Stimulated activated CD4-positive, alpha-beta T cell treated with anti-CD3 and anti-CD28 coated beads, Interleukin-4, amount 100 ng/mL, for 1 hour (primary cell): ENCODE results near the gene SENP1.

Source experiments
- DNase-seq: peaks from one replicate; pipeline ENCODE4 v3.0.0-alpha.2; 2020

The SENP1 gene

GRCh38 chr12:48032597-48032996, 73.3 kb downstream of the SENP1 start:
- no peak for DNase-seq

GRCh38 chr12:48031135-48031960, 74.5 kb downstream of the SENP1 start:
- no peak for DNase-seq

GRCh38 chr12:48030173-48030650, 75.7 kb downstream of the SENP1 start:
- no peak for DNase-seq

- no peak for DNase-seq
These were observed 76.2 kb downstream of the SENP1 start for GRCh38 chr12:48029491-48030172.

GRCh38 chr12:48028541-48029431, 77.1 kb downstream of the SENP1 start:
- DNase-seq, result no peak

GRCh38 chr12:48027183-48028002, 78.5 kb downstream of the SENP1 start:
- DNase-seq, result no peak

- no peak for DNase-seq
These were observed 79.6 kb downstream of the SENP1 start for GRCh38 chr12:48026060-48026827.

GRCh38 chr12:48025281-48025680, 80.6 kb downstream of the SENP1 start:
- DNase-seq, result no peak

GRCh38 chr12:48024735-48025134, 81.1 kb downstream of the SENP1 start:
- no peak for DNase-seq

- no peak for DNase-seq
These were observed 82.5 kb downstream of the SENP1 start for GRCh38 chr12:48023386-48023785.

- DNase-seq, result no peak
These were observed 83.0 kb downstream of the SENP1 start for GRCh38 chr12:48022676-48023385.

GRCh38 chr12:48022180-48022521, 83.7 kb downstream of the SENP1 start:
- DNase-seq, result no peak

GRCh38 chr12:48021485-48022179, 84.2 kb downstream of the SENP1 start:
- no peak for DNase-seq

GRCh38 chr12:48019639-48020265, 86.1 kb downstream of the SENP1 start:
- no peak for DNase-seq

GRCh38 chr12:48018618-48018995, 87.3 kb downstream of the SENP1 start:
- no peak for DNase-seq

GRCh38 chr12:48017921-48018617, 87.8 kb downstream of the SENP1 start:
- DNase-seq, result no peak

GRCh38 chr12:48017496-48017895, 88.4 kb downstream of the SENP1 start:
- DNase-seq, result no peak

GRCh38 chr12:48016373-48017020, 89.4 kb downstream of the SENP1 start:
- DNase-seq, result no peak

- DNase-seq, result no peak
These were observed 89.9 kb downstream of the SENP1 start for GRCh38 chr12:48015954-48016353.
